GM10266 (cell line): ENCODE results near the gene KLHL36.
"Not testable (repeated sequence)": the region's sequence is repeated elsewhere in the genome, so short reads cannot be mapped to it uniquely, and the experiment has no call there.

ENCODE experiments used
- DNase-seq: peaks from one replicate; pipeline ENCODE4 v3.0.0; 2012; ENCODE audit errors: extremely low spot score
- TF ChIP-seq, protein P1 (sequence below): IDR thresholded peaks from 2 replicates; pipeline ENCODE4 v1.5.1; 2012; ENCODE audit warnings: mild to moderate bottlenecking, low read depth; ENCODE audit not compliant: control insufficient read depth, insufficient read depth; ENCODE audit errors: missing control alignments

The KLHL36 gene

DNA sequence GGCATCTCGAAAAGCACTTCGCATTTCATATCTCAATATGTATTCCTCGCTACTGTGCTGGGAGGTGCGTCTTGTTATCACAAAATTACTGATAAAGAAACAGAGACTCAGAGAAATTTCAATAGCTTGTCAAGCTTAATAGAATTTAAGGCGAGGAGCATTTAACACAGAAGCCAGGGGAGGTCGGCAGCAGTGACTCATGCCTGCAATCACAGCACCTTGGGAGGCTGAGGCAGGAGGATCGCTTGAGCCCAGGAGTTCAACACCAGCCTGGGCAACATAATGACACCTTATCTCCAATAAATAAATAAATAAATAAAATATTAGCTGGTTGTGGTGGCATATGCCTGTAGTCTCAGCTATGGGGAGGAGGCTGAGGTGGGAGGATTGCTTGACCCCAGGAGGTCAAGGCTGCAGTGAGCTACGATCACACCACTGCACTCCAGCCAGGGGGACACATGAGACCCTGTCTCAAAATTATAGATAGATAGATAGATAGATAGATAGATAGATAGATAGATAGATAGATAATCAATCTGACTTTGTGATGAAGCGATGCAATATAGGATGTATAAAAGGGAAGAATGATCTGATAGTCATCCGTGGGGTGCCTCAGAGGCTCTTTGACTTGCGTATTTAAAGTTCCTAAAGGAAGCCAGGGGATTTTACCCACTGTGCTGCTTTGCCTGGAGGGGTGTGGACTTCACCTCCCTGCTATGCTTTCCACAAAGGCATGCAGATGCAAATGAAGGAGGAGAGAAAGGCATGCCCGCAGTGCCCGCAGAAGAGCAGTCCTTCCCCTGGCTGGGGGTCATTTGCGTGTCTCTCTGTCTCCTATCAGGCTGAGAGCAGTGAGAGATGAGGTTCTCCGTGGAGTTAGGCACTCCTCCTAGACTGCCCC lies 35.6 kb downstream of the KLHL36 start:
- TF ChIP-seq, protein P1, sequence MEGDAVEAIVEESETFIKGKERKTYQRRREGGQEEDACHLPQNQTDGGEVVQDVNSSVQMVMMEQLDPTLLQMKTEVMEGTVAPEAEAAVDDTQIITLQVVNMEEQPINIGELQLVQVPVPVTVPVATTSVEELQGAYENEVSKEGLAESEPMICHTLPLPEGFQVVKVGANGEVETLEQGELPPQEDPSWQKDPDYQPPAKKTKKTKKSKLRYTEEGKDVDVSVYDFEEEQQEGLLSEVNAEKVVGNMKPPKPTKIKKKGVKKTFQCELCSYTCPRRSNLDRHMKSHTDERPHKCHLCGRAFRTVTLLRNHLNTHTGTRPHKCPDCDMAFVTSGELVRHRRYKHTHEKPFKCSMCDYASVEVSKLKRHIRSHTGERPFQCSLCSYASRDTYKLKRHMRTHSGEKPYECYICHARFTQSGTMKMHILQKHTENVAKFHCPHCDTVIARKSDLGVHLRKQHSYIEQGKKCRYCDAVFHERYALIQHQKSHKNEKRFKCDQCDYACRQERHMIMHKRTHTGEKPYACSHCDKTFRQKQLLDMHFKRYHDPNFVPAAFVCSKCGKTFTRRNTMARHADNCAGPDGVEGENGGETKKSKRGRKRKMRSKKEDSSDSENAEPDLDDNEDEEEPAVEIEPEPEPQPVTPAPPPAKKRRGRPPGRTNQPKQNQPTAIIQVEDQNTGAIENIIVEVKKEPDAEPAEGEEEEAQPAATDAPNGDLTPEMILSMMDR, result no peak
- DNase-seq, result no peak

DNA sequence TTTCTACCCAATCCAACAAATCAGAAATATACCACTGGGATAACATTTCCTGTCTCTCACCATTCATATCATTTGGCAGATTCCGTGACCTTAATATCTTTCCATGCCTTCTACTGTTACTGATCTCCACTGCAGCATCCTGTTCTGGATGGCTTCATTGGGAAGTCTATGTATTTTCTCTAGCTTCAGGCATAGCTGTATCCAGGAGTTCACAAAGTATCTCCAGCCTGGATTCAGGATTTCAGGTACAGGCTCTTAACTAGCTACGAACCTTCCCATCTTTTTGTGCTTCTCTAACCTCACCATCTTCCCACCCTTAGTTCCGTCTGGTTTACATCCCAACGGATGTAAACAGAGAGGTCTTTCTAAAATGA lies 36.3 kb downstream of the KLHL36 start:
- DNase-seq, result no peak
- TF ChIP-seq, protein P1, result no peak

DNA sequence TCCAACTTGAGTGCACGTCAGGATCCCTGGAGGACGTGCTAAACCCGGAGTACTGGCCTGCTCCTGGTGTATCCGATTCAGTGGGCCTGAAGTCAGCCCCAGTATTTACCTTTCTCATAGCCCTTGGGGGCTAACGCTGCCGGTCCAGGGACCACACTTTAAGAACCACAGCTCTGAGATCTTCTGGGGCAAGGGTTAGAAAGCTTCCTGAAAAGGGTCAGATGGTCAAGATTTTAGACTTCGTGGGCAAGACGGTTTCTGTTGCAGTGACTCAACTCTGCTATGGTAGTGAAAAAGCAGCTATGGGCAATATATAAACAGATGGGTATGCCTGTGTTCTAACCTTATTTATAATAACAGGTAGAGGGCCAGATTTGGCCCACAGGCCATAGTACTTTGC lies 36.9 kb downstream of the KLHL36 start:
- TF ChIP-seq, protein P1, result no peak
- DNase-seq, result no peak

- TF ChIP-seq, protein P1, result no peak
- DNase-seq, result no peak
These were observed 38.5 kb downstream of the KLHL36 start for GRCh38 chr16:84686707-84687298.

GRCh38 chr16:84687715-84688114 lies 39.4 kb downstream of the KLHL36 start:
- TF ChIP-seq, protein P1, result no peak
- peak; percentile 55 for DNase-seq

DNA sequence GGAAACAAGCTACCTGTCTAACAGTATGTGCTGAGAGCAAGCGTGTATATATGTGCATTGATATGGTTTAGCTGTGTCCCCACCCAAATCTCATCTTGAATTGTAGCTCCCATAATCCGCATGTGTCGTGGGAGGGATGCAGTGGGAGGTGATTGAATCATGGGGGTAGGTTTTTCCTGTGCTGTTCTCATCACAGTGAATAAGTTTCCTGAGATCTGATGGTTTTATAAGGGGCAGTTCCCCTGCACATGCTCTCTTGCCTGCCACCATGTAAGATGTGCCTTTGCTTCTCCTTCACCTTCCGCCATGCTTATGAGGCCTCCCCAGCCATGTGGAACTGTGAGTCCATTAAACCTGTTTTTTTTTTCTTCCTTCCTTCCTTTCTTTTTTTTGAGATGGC lies 39.9 kb downstream of the KLHL36 start:
- not testable (repeated sequence) for DNase-seq

GRCh38 chr16:84689111-84689510 lies 40.8 kb downstream of the KLHL36 start:
- no peak for DNase-seq
- TF ChIP-seq, protein P1, result no peak
